KMS-11 (cell line): ENCODE measurements around the gene PKDREJ.

ENCODE experiments used
- H2AFZ ChIP-seq: fragments of 200-600 bp; sonication (generic); 2 replicates; pipeline ENCODE4 v1.6.1; 2016; ENCODE audit warnings: antibody characterized with exemption, mixed run types, low read depth
- H3K27ac ChIP-seq: fragments of 200-600 bp; sonication (generic); 2 replicates; pipeline ENCODE4 v1.6.1; 2016; ENCODE audit warnings: mild to moderate bottlenecking, mixed run types
- H3K27me3 ChIP-seq: fragments of 200-600 bp; sonication (generic); 2 replicates; pipeline ENCODE4 v1.6.1; 2017; ENCODE audit warnings: mild to moderate bottlenecking, low read depth, mixed run types, moderate library complexity; ENCODE audit not compliant: insufficient read depth
- H3K36me3 ChIP-seq: fragments of 200-600 bp; sonication (generic); 2 replicates; pipeline ENCODE4 v1.6.1; 2017; ENCODE audit warnings: mild to moderate bottlenecking, mixed run types; ENCODE audit not compliant: insufficient read depth
- H3K4me1 ChIP-seq: fragments of 200-600 bp; sonication (generic); 2 replicates; pipeline ENCODE4 v1.6.1; 2016; ENCODE audit warnings: mild to moderate bottlenecking, low read depth, mixed run types; ENCODE audit not compliant: poor library complexity, severe bottlenecking
- H3K4me2 ChIP-seq: fragments of 200-600 bp; sonication (generic); 2 replicates; pipeline ENCODE4 v1.7.0; 2016; ENCODE audit warnings: mild to moderate bottlenecking, mixed run types
- H3K4me3 ChIP-seq: fragments of 200-600 bp; sonication (generic); IDR thresholded peaks from 2 replicates; pipeline ENCODE4 v1.6.1; 2017; ENCODE audit warnings: low read depth, low read length, mixed read lengths; ENCODE audit not compliant: insufficient read depth
- H3K79me2 ChIP-seq: fragments of 200-600 bp; sonication (generic); 2 replicates; pipeline ENCODE4 v1.6.1; 2016; ENCODE audit warnings: low read depth, mixed run types; ENCODE audit not compliant: insufficient read depth
- H3K9ac ChIP-seq: fragments of 200-600 bp; sonication (generic); 2 replicates; pipeline ENCODE4 v1.6.1; 2016; ENCODE audit warnings: mild to moderate bottlenecking, mixed run types
- H4K20me1 ChIP-seq: fragments of 200-600 bp; sonication (generic); 2 replicates; pipeline ENCODE4 v1.6.1; 2016; ENCODE audit warnings: mild to moderate bottlenecking, mixed run types; ENCODE audit not compliant: insufficient read depth
- TF ChIP-seq, protein P1 (sequence below): fragments of 200-600 bp; sonication (generic); conservative IDR thresholded peaks from 2 replicates; pipeline ENCODE4 v1.6.1; 2017; ENCODE audit warnings: low read depth, mild to moderate bottlenecking, antibody characterized with exemption, low read length, moderate library complexity, mixed read lengths

The PKDREJ gene

DNA sequence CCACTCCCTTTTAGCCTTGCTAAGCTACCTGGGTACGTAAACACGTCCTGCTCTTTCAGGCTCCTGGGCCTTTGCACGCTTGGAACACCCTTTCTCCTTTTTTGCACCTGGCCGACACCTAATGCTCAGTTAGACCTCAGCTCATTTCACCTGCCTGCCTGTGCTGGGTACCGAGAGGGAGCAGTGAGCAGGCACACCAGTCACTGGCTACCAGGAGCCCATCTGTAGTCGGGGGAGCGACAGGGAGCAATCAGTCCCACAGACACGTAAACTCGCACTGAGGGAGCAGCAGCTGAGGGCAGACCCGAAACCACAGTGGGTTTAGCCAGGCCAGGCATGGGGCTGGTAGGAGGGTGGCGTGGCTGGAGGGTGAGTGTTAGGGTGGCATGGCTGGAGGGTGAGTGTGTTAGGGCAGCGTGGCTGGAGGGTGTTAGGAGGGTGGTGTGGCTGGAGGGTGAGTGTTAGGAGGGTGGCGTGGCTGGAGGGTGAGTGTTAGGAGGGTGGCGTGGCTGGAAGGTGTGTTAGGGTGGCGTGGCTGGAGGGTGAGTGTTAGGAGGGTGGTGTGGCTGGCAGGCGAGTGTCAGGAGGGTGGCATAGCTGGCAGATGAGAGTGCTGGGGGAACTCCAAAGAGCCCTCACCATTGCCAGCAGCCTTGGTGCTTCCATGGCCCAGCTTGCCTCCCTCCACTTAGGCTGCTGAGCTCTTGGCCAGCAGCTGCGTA lies 27.1 kb upstream of the PKDREJ start:
- peaks cover 24% of the 10 kb centered on the region for H3K4me1 ChIP-seq
- no peaks in the 10 kb centered on the region for H3K36me3 ChIP-seq

GRCh38 chr22:46289244-46289891 lies 26.2 kb upstream of the PKDREJ start:
- Histone ChIP-seq H3K79me2 (no peaks in the 10 kb centered on the region), H3K4me3 (no peak overlapping the region), H4K20me1 (no peaks in the 10 kb centered on the region), H3K4me2 (no peak overlapping the region), H3K27ac (no peak overlapping the region), H2AFZ (no peak overlapping the region), H3K9ac (no peak overlapping the region), H3K27me3 (no peaks in the 10 kb centered on the region), H3K36me3 (no peaks in the 10 kb centered on the region), H3K4me1 (peaks cover 17% of the 10 kb centered on the region)
- TF ChIP-seq, protein P1, sequence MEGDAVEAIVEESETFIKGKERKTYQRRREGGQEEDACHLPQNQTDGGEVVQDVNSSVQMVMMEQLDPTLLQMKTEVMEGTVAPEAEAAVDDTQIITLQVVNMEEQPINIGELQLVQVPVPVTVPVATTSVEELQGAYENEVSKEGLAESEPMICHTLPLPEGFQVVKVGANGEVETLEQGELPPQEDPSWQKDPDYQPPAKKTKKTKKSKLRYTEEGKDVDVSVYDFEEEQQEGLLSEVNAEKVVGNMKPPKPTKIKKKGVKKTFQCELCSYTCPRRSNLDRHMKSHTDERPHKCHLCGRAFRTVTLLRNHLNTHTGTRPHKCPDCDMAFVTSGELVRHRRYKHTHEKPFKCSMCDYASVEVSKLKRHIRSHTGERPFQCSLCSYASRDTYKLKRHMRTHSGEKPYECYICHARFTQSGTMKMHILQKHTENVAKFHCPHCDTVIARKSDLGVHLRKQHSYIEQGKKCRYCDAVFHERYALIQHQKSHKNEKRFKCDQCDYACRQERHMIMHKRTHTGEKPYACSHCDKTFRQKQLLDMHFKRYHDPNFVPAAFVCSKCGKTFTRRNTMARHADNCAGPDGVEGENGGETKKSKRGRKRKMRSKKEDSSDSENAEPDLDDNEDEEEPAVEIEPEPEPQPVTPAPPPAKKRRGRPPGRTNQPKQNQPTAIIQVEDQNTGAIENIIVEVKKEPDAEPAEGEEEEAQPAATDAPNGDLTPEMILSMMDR = no peak

More for the DNA sequence above, 27.1 kb upstream of the PKDREJ start:
- no peak overlapping the region for H3K27ac ChIP-seq
- no peaks in the 10 kb centered on the region for H4K20me1 ChIP-seq
- no peaks in the 10 kb centered on the region for H3K79me2 ChIP-seq
- H3K4me2 ChIP-seq = no peak overlapping the region
- no peak overlapping the region for H2AFZ ChIP-seq
- no peak overlapping the region for H3K4me3 ChIP-seq
- H3K9ac ChIP-seq = no peak overlapping the region
- no peaks in the 10 kb centered on the region for H3K27me3 ChIP-seq
- TF ChIP-seq, protein P1 = no peak

DNA sequence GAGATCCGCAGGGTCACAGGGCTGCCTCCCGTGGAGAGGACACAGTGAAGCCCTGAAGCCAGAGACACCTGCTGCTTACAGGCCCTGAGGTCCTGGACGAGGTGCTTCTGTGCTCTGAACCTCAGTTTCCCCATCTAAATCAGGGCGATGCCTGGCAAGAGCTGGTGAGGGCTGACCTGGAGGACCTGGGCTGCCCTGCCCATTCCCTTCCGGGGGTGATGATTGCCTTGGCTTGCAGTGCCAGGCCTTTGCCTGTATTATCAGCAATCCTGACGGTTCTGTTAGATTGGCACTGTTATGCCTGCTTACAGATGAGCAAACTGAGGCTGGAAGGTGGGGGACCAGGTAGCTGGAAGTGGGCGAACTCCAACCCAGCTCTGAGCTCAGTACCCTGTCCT lies 25.7 kb upstream of the PKDREJ start:
- Histone ChIP-seq H3K79me2 (no peaks in the 10 kb centered on the region), H3K4me2 (no peak overlapping the region), H3K9ac (no peak overlapping the region), H2AFZ (no peak overlapping the region), H3K4me3 (no peak overlapping the region), H3K36me3 (no peaks in the 10 kb centered on the region), H3K4me1 (peaks cover 13% of the 10 kb centered on the region), H3K27ac (no peak overlapping the region), H3K27me3 (no peaks in the 10 kb centered on the region), H4K20me1 (no peaks in the 10 kb centered on the region)
- TF ChIP-seq, protein P1 = no peak

GRCh38 chr22:46287873-46288751 lies 25.0 kb upstream of the PKDREJ start:
- H3K27me3 ChIP-seq = no peaks in the 10 kb centered on the region
- H3K4me1 ChIP-seq = peaks cover 5% of the 10 kb centered on the region

More at GRCh38 chr22:46287873-46288751, 25.0 kb upstream of the PKDREJ start:
- TF ChIP-seq, protein P1 = no peak
- H3K9ac ChIP-seq = no peak overlapping the region
- no peak overlapping the region for H3K4me3 ChIP-seq
- H3K27ac ChIP-seq = no peak overlapping the region
- H2AFZ ChIP-seq = no peak overlapping the region
- H3K4me2 ChIP-seq = no peak overlapping the region
- no peaks in the 10 kb centered on the region for H3K79me2 ChIP-seq
- H3K36me3 ChIP-seq = no peaks in the 10 kb centered on the region
- no peaks in the 10 kb centered on the region for H4K20me1 ChIP-seq
